Right renal cortex interstitium (tissue), 3 donors: Measurements from ENCODE around the gene ARHGAP9. TPM values are rescaled to one million over a fixed set of nuclear protein-coding genes. Genes with fewer than 3 reads are reported as not detected.

ENCODE experiments used
- polyA plus RNA-seq, 3 donors: library from polyadenylated mRNA; unstranded; fragments of 120-200 nt; gene quantifications; one replicate each; pipeline ENCODE4 v1.2.1, GENCODE V29; 2013; ENCODE audit not compliant: insufficient read length in 3 of 3

ARHGAP9 gene
- polyA plus RNA-seq, 3 donors: 1.9 to 2.3 (median 1.9) TPM

Other genes starting within 250 kb of the ARHGAP9 start
- gene STAC3, start 228.7 kb downstream of the ARHGAP9 start, polyA plus RNA-seq: 1 to 10 TPM; 2.5 to 4.2 (median 3.3) TPM
- 10 to 100 TPM; 60.6 to 67.5 (median 66.1) TPM for gene R3HDM2, start 48.8 kb downstream of the ARHGAP9 start, polyA plus RNA-seq
- under 1 TPM; 0.14 to 0.21 (median 0.20) TPM for gene INHBC, start 45.1 kb downstream of the ARHGAP9 start, polyA plus RNA-seq
- under 1 TPM; 0.40 to 0.44 (median 0.42) TPM for gene INHBE, start 24.6 kb downstream of the ARHGAP9 start, polyA plus RNA-seq
- 10 to 100 TPM; 15.9 to 18.8 (median 16.5) TPM for gene GLI1, start 20.1 kb downstream of the ARHGAP9 start, polyA plus RNA-seq
- gene MARS1, start 8.2 kb upstream of the ARHGAP9 start, polyA plus RNA-seq: 100 to 1,000 TPM; 108 to 110 (median 109) TPM
- 10 to 100 TPM; 33.8 to 35.7 (median 35.3) TPM for gene DDIT3, start 40.6 kb upstream of the ARHGAP9 start, polyA plus RNA-seq
- 10 to 100 TPM; 36.8 to 44.8 (median 41.6) TPM for gene MBD6, start 43.0 kb upstream of the ARHGAP9 start, polyA plus RNA-seq
- 100 to 1,000 TPM; 163 to 179 (median 165) TPM for gene DCTN2, start 67.3 kb upstream of the ARHGAP9 start, polyA plus RNA-seq
- gene KIF5A, start 70.2 kb upstream of the ARHGAP9 start, polyA plus RNA-seq: under 1 TPM; 0.31 to 0.39 (median 0.32) TPM
- 10 to 100 TPM; 43.6 to 47.5 (median 44.8) TPM for gene PIP4K2C, start 111.3 kb upstream of the ARHGAP9 start, polyA plus RNA-seq
- gene DTX3, start 125.0 kb upstream of the ARHGAP9 start, polyA plus RNA-seq: 10 to 100 TPM; 44.4 to 51.8 (median 47.0) TPM
- gene ARHGEF25, start 131.6 kb upstream of the ARHGAP9 start, polyA plus RNA-seq: 10 to 100 TPM; 26.7 to 31.4 (median 27.8) TPM
- gene B4GALNT1, start 153.3 kb upstream of the ARHGAP9 start, polyA plus RNA-seq: under 1 TPM; 0.37 to 0.75 (median 0.64) TPM
- gene OS9, start 214.3 kb upstream of the ARHGAP9 start, polyA plus RNA-seq: 100 to 1,000 TPM; 225 to 234 (median 233) TPM